Uterus (tissue), 2 donors: ENCODE data around the gene INTS11.

Source experiments
- CTCF ChIP-seq, 4 experiments: fragments of 200-600 bp in 2 of 4; fragments of 450-650 bp in 2 of 4; sonication (generic) in 2 of 4; IDR thresholded peaks; one replicate each; pipeline ENCODE4 v1.5.1; 2016 to 2019; ENCODE audit warnings: antibody characterized with exemption in 4 of 4, mild to moderate bottlenecking in 2 of 4, moderate library complexity in 1 of 4
- POLR2A ChIP-seq, 2 donors: fragments of 450-650 bp; IDR thresholded peaks; one replicate each; pipeline ENCODE4 v1.6.1; 2016; ENCODE audit warnings: antibody characterized with exemption in 2 of 2, mild to moderate bottlenecking in 1 of 2, moderate library complexity in 1 of 2

GRCh38 chr1:1366699-1367066 is 42.2 kb upstream of the INTS11 start:
- TF ChIP-seq POLR2A (IDR thresholded peaks at IDR 0.05) (no peak), CTCF (IDR thresholded peaks at IDR 0.05) (no peak)
